Measurements from ENCODE around the gene GRAMD2A. TPM values are rescaled to one million over a fixed set of nuclear protein-coding genes. Genes with fewer than 3 reads are reported as not detected.

GRAMD2A gene
- total RNA-seq, 1 donor from 2014 or later: not detected

- Mint-ChIP-seq H3K27ac (ENCODE audit: unreplicated experiment) (peak overlapping the region; percentile 98), H3K4me3 (ENCODE audit: unreplicated experiment) (peak overlapping the region; percentile 93), H3K9me3 (ENCODE audit: unreplicated experiment) (no peaks in the 10 kb centered on the region), H3K4me1 (ENCODE audit: unreplicated experiment) (peaks cover 73% of the 10 kb centered on the region), H3K36me3 (ENCODE audit: unreplicated experiment) (peaks cover 12% of the 10 kb centered on the region), H3K27me3 (ENCODE audit: unreplicated experiment) (no peaks in the 10 kb centered on the region)
- no peak for DNase-seq (ENCODE audit: extremely low spot score, unreplicated experiment)
- TF ChIP-seq CTCF (IDR thresholded peaks at IDR 0.05): no peak
Observed at GRCh38 chr15:72227720-72228119, 30.1 kb upstream of the GRAMD2A start.

GRCh38 chr15:72227192-72227586 lies 29.6 kb upstream of the GRAMD2A start:
- H3K27ac Mint-ChIP-seq (ENCODE audit: unreplicated experiment): peak overlapping the region; percentile 98
- peak overlapping the region; percentile 63 for H3K4me3 Mint-ChIP-seq (ENCODE audit: unreplicated experiment)
- no peaks in the 10 kb centered on the region for H3K27me3 Mint-ChIP-seq (ENCODE audit: unreplicated experiment)
- no peaks in the 10 kb centered on the region for H3K9me3 Mint-ChIP-seq (ENCODE audit: unreplicated experiment)
- DNase-seq (ENCODE audit: extremely low spot score, unreplicated experiment): no peak
- H3K36me3 Mint-ChIP-seq (ENCODE audit: unreplicated experiment): peaks cover 15% of the 10 kb centered on the region
- peaks cover 73% of the 10 kb centered on the region for H3K4me1 Mint-ChIP-seq (ENCODE audit: unreplicated experiment)
- TF ChIP-seq CTCF (IDR thresholded peaks at IDR 0.05): no peak

GRCh38 chr15:72223278-72223677 lies 25.7 kb upstream of the GRAMD2A start:
- Mint-ChIP-seq H3K36me3 (ENCODE audit: unreplicated experiment) (peaks cover 22% of the 10 kb centered on the region), H3K27ac (ENCODE audit: unreplicated experiment) (peak overlapping the region; percentile 93), H3K4me1 (ENCODE audit: unreplicated experiment) (peaks cover 60% of the 10 kb centered on the region), H3K4me3 (ENCODE audit: unreplicated experiment) (no peak overlapping the region), H3K9me3 (ENCODE audit: unreplicated experiment) (no peaks in the 10 kb centered on the region), H3K27me3 (ENCODE audit: unreplicated experiment) (no peaks in the 10 kb centered on the region)
- no peak for TF ChIP-seq CTCF (IDR thresholded peaks at IDR 0.05)
- DNase-seq (ENCODE audit: extremely low spot score, unreplicated experiment): no peak

GRCh38 chr15:72222393-72222792 lies 24.8 kb upstream of the GRAMD2A start:
- H3K27ac Mint-ChIP-seq (ENCODE audit: unreplicated experiment): peak overlapping the region; percentile 93

GRCh38 chr15:72220687-72221086 lies 23.1 kb upstream of the GRAMD2A start:
- TF ChIP-seq CTCF (IDR thresholded peaks at IDR 0.05): no peak
- Mint-ChIP-seq H3K36me3 (ENCODE audit: unreplicated experiment) (peaks cover 36% of the 10 kb centered on the region), H3K9me3 (ENCODE audit: unreplicated experiment) (no peaks in the 10 kb centered on the region), H3K4me1 (ENCODE audit: unreplicated experiment) (peaks cover 36% of the 10 kb centered on the region), H3K4me3 (ENCODE audit: unreplicated experiment) (no peak overlapping the region), H3K27ac (ENCODE audit: unreplicated experiment) (peak overlapping the region; percentile 55), H3K27me3 (ENCODE audit: unreplicated experiment) (no peaks in the 10 kb centered on the region)
- DNase-seq (ENCODE audit: extremely low spot score, unreplicated experiment): no peak

More at GRCh38 chr15:72222393-72222792, 24.8 kb upstream of the GRAMD2A start:
- peaks cover 52% of the 10 kb centered on the region for H3K4me1 Mint-ChIP-seq (ENCODE audit: unreplicated experiment)
- no peaks in the 10 kb centered on the region for H3K27me3 Mint-ChIP-seq (ENCODE audit: unreplicated experiment)
- DNase-seq (ENCODE audit: extremely low spot score, unreplicated experiment): no peak
- TF ChIP-seq CTCF (IDR thresholded peaks at IDR 0.05): no peak
- no peaks in the 10 kb centered on the region for H3K9me3 Mint-ChIP-seq (ENCODE audit: unreplicated experiment)
- peaks cover 28% of the 10 kb centered on the region for H3K36me3 Mint-ChIP-seq (ENCODE audit: unreplicated experiment)
- H3K4me3 Mint-ChIP-seq (ENCODE audit: unreplicated experiment): peak overlapping the region; percentile 31

All from osteocyte (in vitro differentiated cells).